NCI-H345 treated with DMSO at 0.1 percent for 48 hours (cell line): ENCODE measurements around the gene TFF1.

Source experiments
- DNase-seq: peaks from one replicate; lab custom pipeline; 2025; ENCODE audit not compliant: unreplicated experiment; lab: John Stamatoyannopoulos, UW

TFF1 gene

GRCh38 chr21:42398436-42399028 is 32.2 kb upstream of the TFF1 start:
- DNase-seq: no peak

- no peak for DNase-seq
These were observed 31.5 kb upstream of the TFF1 start for GRCh38 chr21:42397746-42398394.

GRCh38 chr21:42396799-42397745 is 30.7 kb upstream of the TFF1 start:
- no peak for DNase-seq

- no peak for DNase-seq
These were observed 29.7 kb upstream of the TFF1 start, which contains the start of gene TMPRSS3 for GRCh38 chr21:42395905-42396651. Gene TMPRSS3, minus strand, starts transcription at chr21:42396052. Its CDS starts 635 bp downstream, at chr21:42395417.

GRCh38 chr21:42395302-42395701 is 29.0 kb upstream of the TFF1 start:
- no peak for DNase-seq

- DNase-seq: no peak
These were observed 27.2 kb upstream of the TFF1 start for GRCh38 chr21:42393443-42393950.

GRCh38 chr21:42392731-42393442 is 26.6 kb upstream of the TFF1 start:
- DNase-seq: no peak

GRCh38 chr21:42391297-42391696 is 25.0 kb upstream of the TFF1 start:
- no peak for DNase-seq

- no peak for DNase-seq
These were observed 24.4 kb upstream of the TFF1 start for GRCh38 chr21:42390696-42391095.

GRCh38 chr21:42390193-42390592 is 23.9 kb upstream of the TFF1 start:
- DNase-seq: no peak

GRCh38 chr21:42389449-42389835 is 23.1 kb upstream of the TFF1 start:
- DNase-seq: no peak

- no peak for DNase-seq
These were observed 22.6 kb upstream of the TFF1 start for GRCh38 chr21:42388740-42389448.

GRCh38 chr21:42387843-42388340 is 21.6 kb upstream of the TFF1 start:
- no peak for DNase-seq

- no peak for DNase-seq
These were observed 20.8 kb upstream of the TFF1 start for GRCh38 chr21:42387164-42387563.

GRCh38 chr21:42386034-42386591 is 19.8 kb upstream of the TFF1 start:
- DNase-seq: no peak

- DNase-seq: no peak
These were observed 19.3 kb upstream of the TFF1 start for GRCh38 chr21:42385619-42386018.

GRCh38 chr21:42384989-42385388 is 18.7 kb upstream of the TFF1 start:
- no peak for DNase-seq

- DNase-seq: peak; percentile 62
These were observed 18.0 kb upstream of the TFF1 start for GRCh38 chr21:42384156-42384945.
